ENCODE measurements around the gene KANSL1L. TPM values are rescaled to one million over a fixed set of nuclear protein-coding genes. Genes with fewer than 3 reads are reported as not detected.

Gene KANSL1L
- total RNA-seq, 1 experiment from 2014 or later, result 6.7 TPM

GRCh38 chr2:209976698-209977385, 194.4 kb downstream of the KANSL1L start:
- Histone ChIP-seq H3K9ac (ENCODE audit: low read length) (no peak overlapping the region), H2AFZ (ENCODE audit: low read depth, low read length, poor library complexity, severe bottlenecking) (no peak overlapping the region), H3K36me3 (ENCODE audit: control insufficient read depth in 1 of 2, insufficient read depth in 2 of 2, low read length in 2 of 2) (no peaks in the 10 kb centered on the region), H3K4me1 (ENCODE audit: control insufficient read depth in 1 of 2, insufficient read depth in 2 of 2, low read length in 2 of 2) (no peaks in the 10 kb centered on the region), H3K4me2 (ENCODE audit: low read length) (no peak overlapping the region), H4K20me1 (ENCODE audit: insufficient read depth) (no peaks in the 10 kb centered on the region), H3K9me2 (ENCODE audit: insufficient read depth) (no peaks in the 10 kb centered on the region), H3K27ac (ENCODE audit: low read depth, low read length) (no peak overlapping the region), H3K9me3 (ENCODE audit: control insufficient read depth in 1 of 2, insufficient read depth in 1 of 2, low read depth in 1 of 2, low read length in 2 of 2) (no peaks in the 10 kb centered on the region), H3K4me3 (replicated peaks in 1 of 2; ENCODE audit: low read depth in 1 of 2, low read length in 2 of 2) (no peak overlapping the region), H3K27me3 (ENCODE audit: insufficient read depth, low read length) (no peaks in the 10 kb centered on the region), H3K79me2 (ENCODE audit: insufficient read depth, low read length) (no peaks in the 10 kb centered on the region)
- no TSS peak for BruUV-seq (replicated peaks)
- ChIA-PET RAD21 (ENCODE audit: low non-redundant PET in 1 of 2, low total read pairs in 2 of 2, uncharacterized antibody in 2 of 2, unreplicated experiment in 2 of 2) (interaction anchor here in 1 of 2 experiments (0.7 kb wide), 1 partner anchor 218 kb away, joined by 3 read pairs; no protein-coding TSS in a partner anchor), CTCF (interaction anchor here (0.7 to 2.4 kb wide), 5 partner anchors 211 to 422 kb away, joined by 3 to 13 read pairs (median 6); no protein-coding TSS in a partner anchor), POLR2A (no interaction called here)
- intact Hi-C loops (cut with micrococcal nuclease), result loop anchor here (1.0 to 5.0 kb wide), 3 partner anchors 218 to 420 kb away; no protein-coding TSS in a partner anchor
- ATAC-seq (no peak), DNase-seq (ENCODE audit: low read depth, low spot score) (no peak)
- no peak for TF ChIP-seq ZBTB33 (IDR thresholded peaks at IDR 0.05; ENCODE audit: extremely low read depth, insufficient replicate concordance, low read length)
- no peak for TF ChIP-seq CBX3 (IDR thresholded peaks at IDR 0.05; ENCODE audit: low read depth)
- TF ChIP-seq TCF7L2 (IDR thresholded peaks at IDR 0.05; ENCODE audit: borderline replicate concordance, extremely low read depth, insufficient read depth, insufficient read length), result no peak
- no peak for TF ChIP-seq FOSL1 (IDR thresholded peaks at IDR 0.05; ENCODE audit: low read depth)
- TF ChIP-seq ELF1 (IDR thresholded peaks at IDR 0.05; ENCODE audit: borderline replicate concordance, low read depth), result no peak

- ChIA-PET RAD21 (ENCODE audit: low non-redundant PET in 1 of 2, low total read pairs in 2 of 2, uncharacterized antibody in 2 of 2, unreplicated experiment in 2 of 2) (no interaction called here), POLR2A (no interaction called here), CTCF (interaction anchor here (0.7 kb wide), 1 partner anchor 224 kb away, joined by 3 read pairs; no protein-coding TSS in a partner anchor)
- TF ChIP-seq ZNF274 (IDR thresholded peaks at IDR 0.05; ENCODE audit: low read depth, low read length), result no peak
- no peak for TF ChIP-seq CEBPB (IDR thresholded peaks at IDR 0.05; ENCODE audit: low read depth)
- no peak for TF ChIP-seq RAD21 (IDR thresholded peaks at IDR 0.05; ENCODE audit: low read depth)
- no peak for TF ChIP-seq POLR2AphosphoS5 (IDR thresholded peaks at IDR 0.05; ENCODE audit: low read depth, low read length)
- no peak for TF ChIP-seq ZFX (IDR thresholded peaks at IDR 0.05)
- no peak for TF ChIP-seq EZH2phosphoT487 (IDR thresholded peaks at IDR 0.05; ENCODE audit: borderline replicate concordance)
- no peak for DNase-seq (ENCODE audit: low read depth, low spot score)
- no peak for ATAC-seq
- Histone ChIP-seq H3K9me3 (ENCODE audit: control insufficient read depth in 1 of 2, insufficient read depth in 1 of 2, low read depth in 1 of 2, low read length in 2 of 2) (no peaks in the 10 kb centered on the region), H3K27ac (ENCODE audit: low read depth, low read length) (no peak overlapping the region), H3K4me2 (ENCODE audit: low read length) (no peak overlapping the region), H3K9ac (ENCODE audit: low read length) (no peak overlapping the region), H4K20me1 (ENCODE audit: insufficient read depth) (no peaks in the 10 kb centered on the region), H3K9me2 (ENCODE audit: insufficient read depth) (no peaks in the 10 kb centered on the region), H2AFZ (ENCODE audit: low read depth, low read length, poor library complexity, severe bottlenecking) (no peak overlapping the region), H3K36me3 (ENCODE audit: control insufficient read depth in 1 of 2, insufficient read depth in 2 of 2, low read length in 2 of 2) (no peaks in the 10 kb centered on the region), H3K27me3 (ENCODE audit: insufficient read depth, low read length) (no peaks in the 10 kb centered on the region), H3K4me1 (ENCODE audit: control insufficient read depth in 1 of 2, insufficient read depth in 2 of 2, low read length in 2 of 2) (no peaks in the 10 kb centered on the region), H3K79me2 (ENCODE audit: insufficient read depth, low read length) (no peaks in the 10 kb centered on the region), H3K4me3 (replicated peaks in 1 of 2; ENCODE audit: low read depth in 1 of 2, low read length in 2 of 2) (no peak overlapping the region)
- no TSS peak for BruUV-seq (replicated peaks)
- intact Hi-C loops (cut with micrococcal nuclease), result no loop called here
Observed at GRCh38 chr2:209974576-209974975, 196.6 kb downstream of the KANSL1L start.

All from HCT116 (cell line).